GM12878 (cell line): ENCODE data around the gene PDZRN3. TPM values are rescaled to one million over a fixed set of nuclear protein-coding genes. Genes with fewer than 3 reads are reported as not detected.

Experiments used
- ATAC-seq: fragments of 200-7000 bp; cut with Tn5 transposase; 3 replicates; pipeline ENCODE4 v1.9.1; 2020; ENCODE audit warnings: mild to moderate bottlenecking, moderate library complexity
- BruUV-seq: library from RNA; stranded (reverse); fragments of 400-500 nt; replicated peaks from 2 replicates; lab custom pipeline; 2021; lab: Mats Ljungman, UMichigan
- CTCF ChIA-PET: fragments of 300-600 bp; sonication (Branson Sonifier 250); formaldehyde crosslinking; extraction: SDS; loops from one replicate; lab custom pipeline; 2021; ENCODE audit warnings: inconsistent platforms; lab: Yijun Ruan, JAX
- POLR2A ChIA-PET: fragments of 350-600 bp; formaldehyde crosslinking; extraction: SDS; loops from one replicate; lab custom pipeline; 2021; ENCODE audit warnings: inconsistent platforms; lab: Charles Lee
- RAD21 ChIA-PET: fragments of 300-600 bp; sonication (Branson Sonifier 250); formaldehyde crosslinking; loops from one replicate; lab custom pipeline; 2023; ENCODE audit warnings: antibody characterized with exemption; ENCODE audit not compliant: unreplicated experiment; lab: Charles Lee
- SMC1A ChIA-PET: fragments of 300-600 bp; sonication (Branson Sonifier 250); formaldehyde crosslinking; loops from one replicate; lab custom pipeline; 2023; ENCODE audit not compliant: unreplicated experiment, uncharacterized antibody; lab: Charles Lee
- DNase-seq: peaks from one replicate; pipeline ENCODE4 v3.0.0-alpha.2; 2011; ENCODE audit warnings: low read depth, low spot score
- FAIRE-seq: peaks from 3 replicates; lab custom pipeline; 2011; peaks lifted over from hg19 to GRCh38; lab: Jason Lieb, UNC
- H2AFZ ChIP-seq: 2 replicates; pipeline ENCODE4 v1.6.0; 2011; ENCODE audit warnings: low read depth, low read length, control low read depth; ENCODE audit not compliant: control insufficient read depth
- H3K27ac ChIP-seq: 2 replicates; pipeline ENCODE4 v1.5.1; 2011; ENCODE audit warnings: control low read depth; ENCODE audit not compliant: control insufficient read depth, insufficient read depth
- H3K27me3 ChIP-seq, 2 experiments: replicated peaks in 1 of 2; 2 replicates each; pipeline versions ENCODE4 v1.6.0 to v1.6.1; 2011; ENCODE audit warnings: low read length in 1 of 2; ENCODE audit not compliant: control insufficient read depth in 2 of 2, insufficient read depth in 2 of 2
- H3K36me3 ChIP-seq, 2 experiments: 2 replicates each; pipeline ENCODE4 v1.5.1; 2011; ENCODE audit warnings: low read length in 1 of 2; ENCODE audit not compliant: control insufficient read depth in 2 of 2, insufficient read depth in 2 of 2
- H3K4me1 ChIP-seq: 2 replicates; pipeline ENCODE4 v1.6.1; 2011; ENCODE audit warnings: mild to moderate bottlenecking, low read length, moderate library complexity, mixed read lengths; ENCODE audit not compliant: control insufficient read depth, insufficient read depth
- H3K4me2 ChIP-seq: 2 replicates; pipeline ENCODE4 v1.6.0; 2011; ENCODE audit warnings: control low read depth; ENCODE audit not compliant: control insufficient read depth, insufficient read depth
- H3K4me3 ChIP-seq: fragments of 200-600 bp; sonication (generic); 2 replicates; pipeline ENCODE4 v1.5.1; 2016
- H3K79me2 ChIP-seq: 2 replicates; pipeline ENCODE4 v1.6.0; 2011; ENCODE audit warnings: low read length; ENCODE audit not compliant: control insufficient read depth, insufficient read depth
- H3K9ac ChIP-seq: 2 replicates; pipeline ENCODE4 v1.8.0; 2011; ENCODE audit warnings: low read length, control low read depth, mixed read lengths; ENCODE audit not compliant: control insufficient read depth, insufficient read depth
- H3K9me3 ChIP-seq: replicated peaks from 3 replicates; pipeline ENCODE4 v1.5.1; 2011; ENCODE audit warnings: mild to moderate bottlenecking, low read length; ENCODE audit not compliant: control insufficient read depth, insufficient read depth
- H4K20me1 ChIP-seq: 2 replicates; pipeline ENCODE4 v1.6.0; 2011; ENCODE audit not compliant: control insufficient read depth, insufficient read depth
- EGR1 ChIP-seq, 2 experiments: IDR thresholded peaks; 1 replicate in 1 of 2; 2 replicates in 1 of 2; pipeline ENCODE4 v1.6.1; 2011 to 2012; ENCODE audit warnings: low read depth in 2 of 2, low read length in 2 of 2, borderline replicate concordance in 1 of 2, mild to moderate bottlenecking in 1 of 2, moderate library complexity in 1 of 2
- KDM1A ChIP-seq: fragments of 200-600 bp; sonication (generic); IDR thresholded peaks from 2 replicates; pipeline ENCODE4 v1.6.1; 2016; ENCODE audit warnings: borderline replicate concordance
- MAX ChIP-seq: IDR thresholded peaks from 2 replicates; pipeline ENCODE4 v1.6.1; 2012; ENCODE audit warnings: low read depth, low read length, improper control_type of control experiment
- MXI1 ChIP-seq: fragments of 150-350 bp; IDR thresholded peaks from 2 replicates; pipeline ENCODE4 v1.6.1; 2011; ENCODE audit warnings: low read depth, mild to moderate bottlenecking, inconsistent platforms, low read length, improper control_type of control experiment
- RAD51 ChIP-seq: fragments of 450-650 bp; IDR thresholded peaks from 2 replicates; pipeline ENCODE4 v1.6.1; 2016; ENCODE audit warnings: moderate library complexity, mild to moderate bottlenecking, inconsistent platforms
- SIX5 ChIP-seq: IDR thresholded peaks from 2 replicates; pipeline ENCODE4 v1.6.1; 2011; ENCODE audit warnings: mild to moderate bottlenecking, low read depth, low read length, moderate library complexity; ENCODE audit not compliant: severe bottlenecking
- SMAD1 ChIP-seq: fragments of 450-650 bp; IDR thresholded peaks from 2 replicates; pipeline ENCODE4 v1.6.1; 2018; ENCODE audit warnings: mild to moderate bottlenecking, low read depth; ENCODE audit not compliant: partially characterized antibody
- SMAD5 ChIP-seq: IDR thresholded peaks from 2 replicates; pipeline ENCODE4 v1.6.1; 2016; ENCODE audit warnings: antibody characterized with exemption, low read depth
- SMC3 ChIP-seq: IDR thresholded peaks from 2 replicates; pipeline ENCODE4 v1.6.1; 2011; ENCODE audit warnings: low read length, improper control_type of control experiment, borderline replicate concordance
- SPI1 ChIP-seq: IDR thresholded peaks from 2 replicates; pipeline ENCODE4 v1.6.1; 2011; ENCODE audit warnings: low read depth, mild to moderate bottlenecking, low read length, moderate library complexity, borderline replicate concordance; ENCODE audit not compliant: insufficient read depth
- STAT3 ChIP-seq: IDR thresholded peaks from 2 replicates; pipeline ENCODE4 v1.6.1; 2011; ENCODE audit warnings: low read depth, low read length, improper control_type of control experiment
- WRNIP1 ChIP-seq: IDR thresholded peaks from 2 replicates; pipeline ENCODE4 v1.6.1; 2011; ENCODE audit warnings: low read depth, low read length, improper control_type of control experiment, borderline replicate concordance
- YY1 ChIP-seq: IDR thresholded peaks from 2 replicates; pipeline ENCODE4 v1.6.1; 2011; ENCODE audit warnings: low read depth, mild to moderate bottlenecking, low read length
- WGBS: methylation state at CpG from one replicate; pipeline ENCODE4 v1.1.6; 2016; ENCODE audit warnings: low lambda C conversion rate; ENCODE audit not compliant: insufficient replicate concordance, insufficient coverage; ENCODE audit errors: missing lambda C conversion rate; 5-methylcytosine and 5-hydroxymethylcytosine counted together
- in situ Hi-C: fragments of 300-500 bp; cut with MboI; formaldehyde crosslinking; loops from 9 replicates; pipeline ENCODE4 v1.14.3; 2018; ENCODE audit warnings: mixed read lengths
- intact Hi-C: fragments of 100-400 bp; cut with micrococcal nuclease; formaldehyde crosslinking; loops from one replicate; pipeline ENCODE4 v1.14.2; 2022; ENCODE audit not compliant: unreplicated experiment
- polyA plus RNA-seq, 11 experiments: library from polyadenylated mRNA; depleted of rRNA in 4 of 11; unstranded in 6 of 11; stranded (reverse) in 5 of 11; fragments of >200 nt; fragmentation: Nextera tagmentation in 4 of 11; fragmentation: Illumina TruSeq in 1 of 11; extraction: Ambion mirVana in 4 of 11; extraction: Trizol in 1 of 11; gene quantifications; 1 replicate in 1 of 11; 2 replicates in 10 of 11; pipeline versions ENCODE4 v1.2.1 to v1.2.3, GENCODE V29; 2011 to 2016; ENCODE audit warnings: inconsistent platforms in 2 of 11, missing spikeins in 2 of 11, low read depth in 1 of 11
- small RNA-seq: library from RNA; depleted of rRNA; stranded (forward); fragments of <200 nt; gene quantifications from one replicate; pipeline ENCODE3, GENCODE V24; 2014
- total RNA-seq, 4 experiments: library from RNA; depleted of rRNA in 3 of 4; stranded (reverse); fragments of >200 nt in 3 of 4; fragmentation: Illumina TruSeq in 1 of 4; extraction: Trizol in 1 of 4; gene quantifications; 2 replicates each; pipeline versions ENCODE4 v1.2.1 to v1.2.3, GENCODE V29; 2013 to 2021

PDZRN3 gene
- total and polyA plus RNA-seq, 10 of the 15 experiments (the other 5 are each of a cell fraction or from before 2014, with no cell fraction given): 0.07 to 0.37 (median 0.12) TPM; not detected in 6

- no TSS peak for BruUV-seq
These were observed 292.2 kb downstream of the PDZRN3 start for GRCh38 chr3:73332558-73332957.

More at GRCh38 chr3:73332558-73332957, 292.2 kb downstream of the PDZRN3 start:
- no peaks in the 10 kb centered on the region for H3K4me1 ChIP-seq
- no peaks in the 10 kb centered on the region for H3K9me3 ChIP-seq
- WGBS: 0% methylated on average over 2 of the region's 3 CpGs
- FAIRE-seq: no peak
- H3K36me3 ChIP-seq: no peaks in the 10 kb centered on the region
- DNase-seq: no peak
- H3K79me2 ChIP-seq: no peaks in the 10 kb centered on the region
- ChIA-PET CTCF (no interaction called here), SMC1A (no interaction called here), POLR2A (no interaction called here), RAD21 (no interaction called here)
- H3K4me3 ChIP-seq: no peak overlapping the region
- H3K4me2 ChIP-seq: no peak overlapping the region
- TF ChIP-seq STAT3 (no peak), MXI1 (no peak), KDM1A (no peak), WRNIP1 (no peak), RAD51 (no peak), MAX (no peak), YY1 (no peak), SPI1 (no peak), SMAD5 (no peak), SMC3 (no peak), EGR1 (IDR thresholded peaks at IDR 0.05; ENCODE audit: borderline replicate concordance in 1 of 2, low read depth in 2 of 2, low read length in 2 of 2) (no peak), SMAD1 (no peak), SIX5 (no peak)
- intact Hi-C loops (no loop called here), in situ Hi-C loops (no loop called here)
- H3K27me3 ChIP-seq: no peaks in the 10 kb centered on the region
- ATAC-seq: no peak
- H3K27ac ChIP-seq: no peak overlapping the region
- H3K9ac ChIP-seq: no peak overlapping the region
- H4K20me1 ChIP-seq: no peaks in the 10 kb centered on the region
- H2AFZ ChIP-seq: no peak overlapping the region

Small RNA genes lying within 50 kb of the gene (small RNA-seq; reads per million reads assigned to genes)
- not detected for gene RNU7-119P
